ENCODE results near the gene PDILT.

DNA sequence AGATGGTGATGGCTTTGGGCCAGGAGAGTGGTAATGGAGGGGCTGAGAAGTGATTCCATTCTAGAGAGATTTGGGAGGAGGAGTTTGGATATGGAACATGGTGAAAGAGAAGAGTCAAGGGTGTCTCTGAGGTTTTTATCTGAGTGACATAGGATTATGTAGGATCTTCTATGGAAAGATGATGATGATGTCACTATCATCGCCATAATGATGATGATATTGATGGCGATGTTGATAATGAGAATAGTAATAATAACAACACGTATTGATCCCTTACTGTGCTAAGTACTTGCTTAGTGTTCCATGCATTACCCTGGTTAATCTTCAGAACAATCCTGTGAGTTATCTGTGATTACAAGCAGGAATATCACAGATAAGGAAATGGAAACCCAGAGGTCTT is 16.6 kb downstream of the PDILT start:
- TF ChIP-seq, protein P1, sequence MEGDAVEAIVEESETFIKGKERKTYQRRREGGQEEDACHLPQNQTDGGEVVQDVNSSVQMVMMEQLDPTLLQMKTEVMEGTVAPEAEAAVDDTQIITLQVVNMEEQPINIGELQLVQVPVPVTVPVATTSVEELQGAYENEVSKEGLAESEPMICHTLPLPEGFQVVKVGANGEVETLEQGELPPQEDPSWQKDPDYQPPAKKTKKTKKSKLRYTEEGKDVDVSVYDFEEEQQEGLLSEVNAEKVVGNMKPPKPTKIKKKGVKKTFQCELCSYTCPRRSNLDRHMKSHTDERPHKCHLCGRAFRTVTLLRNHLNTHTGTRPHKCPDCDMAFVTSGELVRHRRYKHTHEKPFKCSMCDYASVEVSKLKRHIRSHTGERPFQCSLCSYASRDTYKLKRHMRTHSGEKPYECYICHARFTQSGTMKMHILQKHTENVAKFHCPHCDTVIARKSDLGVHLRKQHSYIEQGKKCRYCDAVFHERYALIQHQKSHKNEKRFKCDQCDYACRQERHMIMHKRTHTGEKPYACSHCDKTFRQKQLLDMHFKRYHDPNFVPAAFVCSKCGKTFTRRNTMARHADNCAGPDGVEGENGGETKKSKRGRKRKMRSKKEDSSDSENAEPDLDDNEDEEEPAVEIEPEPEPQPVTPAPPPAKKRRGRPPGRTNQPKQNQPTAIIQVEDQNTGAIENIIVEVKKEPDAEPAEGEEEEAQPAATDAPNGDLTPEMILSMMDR (conservative IDR thresholded peaks at IDR 0.05): no peak
- no peak for TF ChIP-seq EZH2 (IDR thresholded peaks at IDR 0.05; ENCODE audit: low read depth)
